Fibroblast of pulmonary artery (primary cell): Measurements from ENCODE around the gene ANO10.
"Not testable (repeated sequence)": the region's sequence is repeated elsewhere in the genome, so short reads cannot be mapped to it uniquely, and the experiment has no call there.

Experiments used
- DNase-seq: peaks from one replicate; pipeline ENCODE4 v3.0.0-alpha.2; 2010; ENCODE audit warnings: low read depth
- H3K4me3 ChIP-seq: replicated peaks from 2 replicates; pipeline ENCODE4 v1.5.1; 2011; ENCODE audit warnings: low read depth, mild to moderate bottlenecking, control low read depth, low read length, moderate library complexity
- CTCF ChIP-seq: IDR thresholded peaks from 2 replicates; pipeline ENCODE4 v1.5.1; 2011; ENCODE audit warnings: mild to moderate bottlenecking, control low read depth, low read length, inconsistent platforms; ENCODE audit errors: missing control alignments

Gene ANO10

GRCh38 chr3:43587303-43587702 lies 34.5 kb downstream of the ANO10 start:
- H3K4me3 ChIP-seq = no peak overlapping the region
- no peak for TF ChIP-seq CTCF
- no peak for DNase-seq

- no peak overlapping the region for H3K4me3 ChIP-seq
- TF ChIP-seq CTCF = no peak
- no peak for DNase-seq
These were observed 37.6 kb downstream of the ANO10 start for GRCh38 chr3:43584043-43584826.

- DNase-seq = no peak
- no peak for TF ChIP-seq CTCF
- H3K4me3 ChIP-seq = no peak overlapping the region
These were observed 38.3 kb downstream of the ANO10 start for GRCh38 chr3:43583481-43583880.

GRCh38 chr3:43582866-43583265 lies 38.9 kb downstream of the ANO10 start:
- H3K4me3 ChIP-seq = no peak overlapping the region
- no peak for DNase-seq
- no peak for TF ChIP-seq CTCF

- DNase-seq = peak; percentile 13
- no peak for TF ChIP-seq CTCF
- H3K4me3 ChIP-seq = no peak overlapping the region
These were observed 40.5 kb downstream of the ANO10 start for GRCh38 chr3:43581343-43581742.

- TF ChIP-seq CTCF = no peak
- no peak overlapping the region for H3K4me3 ChIP-seq
- DNase-seq = no peak
These were observed 41.6 kb downstream of the ANO10 start for GRCh38 chr3:43580181-43580580.

- DNase-seq = no peak
- no peak overlapping the region for H3K4me3 ChIP-seq
- no peak for TF ChIP-seq CTCF
These were observed 48.2 kb downstream of the ANO10 start for GRCh38 chr3:43573576-43573975.

- H3K4me3 ChIP-seq, DNase-seq: not testable (repeated sequence)
These were observed 56.0 kb downstream of the ANO10 start for GRCh38 chr3:43565661-43566341.
